DND-41 (cell line): ENCODE measurements around the gene PPP1R18.
"Not testable (repeated sequence)": the region's sequence is repeated elsewhere in the genome, so short reads cannot be mapped to it uniquely, and the experiment has no call there.

Experiments
- EZH2 ChIP-seq: IDR thresholded peaks from 3 replicates; pipeline ENCODE4 v1.6.1; 2012; ENCODE audit warnings: borderline replicate concordance, low read depth, mild to moderate bottlenecking, moderate library complexity, low read length, inconsistent platforms; ENCODE audit not compliant: severe bottlenecking
- TF ChIP-seq, protein P1 (sequence below): IDR thresholded peaks from 2 replicates; pipeline ENCODE4 v1.5.1; 2012; ENCODE audit warnings: borderline replicate concordance, low read length, moderate library complexity, mild to moderate bottlenecking; ENCODE audit not compliant: poor library complexity, severe bottlenecking; ENCODE audit errors: extremely low read depth

DNA sequence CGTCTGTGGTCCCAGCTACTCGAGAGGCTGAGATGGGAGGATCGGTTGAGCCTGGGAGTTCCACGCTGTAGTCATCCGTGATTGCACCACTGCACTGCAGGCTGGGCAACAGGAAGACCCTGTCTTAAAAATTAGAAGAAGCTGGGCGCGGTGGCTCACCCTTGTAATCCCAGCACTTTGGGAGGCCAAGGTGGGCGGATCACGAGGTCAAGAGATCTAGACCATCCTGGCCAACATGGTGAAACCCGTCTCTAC lies 35.5 kb upstream of the PPP1R18 start:
- TF ChIP-seq, protein P1, sequence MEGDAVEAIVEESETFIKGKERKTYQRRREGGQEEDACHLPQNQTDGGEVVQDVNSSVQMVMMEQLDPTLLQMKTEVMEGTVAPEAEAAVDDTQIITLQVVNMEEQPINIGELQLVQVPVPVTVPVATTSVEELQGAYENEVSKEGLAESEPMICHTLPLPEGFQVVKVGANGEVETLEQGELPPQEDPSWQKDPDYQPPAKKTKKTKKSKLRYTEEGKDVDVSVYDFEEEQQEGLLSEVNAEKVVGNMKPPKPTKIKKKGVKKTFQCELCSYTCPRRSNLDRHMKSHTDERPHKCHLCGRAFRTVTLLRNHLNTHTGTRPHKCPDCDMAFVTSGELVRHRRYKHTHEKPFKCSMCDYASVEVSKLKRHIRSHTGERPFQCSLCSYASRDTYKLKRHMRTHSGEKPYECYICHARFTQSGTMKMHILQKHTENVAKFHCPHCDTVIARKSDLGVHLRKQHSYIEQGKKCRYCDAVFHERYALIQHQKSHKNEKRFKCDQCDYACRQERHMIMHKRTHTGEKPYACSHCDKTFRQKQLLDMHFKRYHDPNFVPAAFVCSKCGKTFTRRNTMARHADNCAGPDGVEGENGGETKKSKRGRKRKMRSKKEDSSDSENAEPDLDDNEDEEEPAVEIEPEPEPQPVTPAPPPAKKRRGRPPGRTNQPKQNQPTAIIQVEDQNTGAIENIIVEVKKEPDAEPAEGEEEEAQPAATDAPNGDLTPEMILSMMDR = not testable (repeated sequence)
- TF ChIP-seq EZH2 = not testable (repeated sequence)
